A549 (cell line): ENCODE measurements around the gene MFNG. TPM values are rescaled to one million over a fixed set of nuclear protein-coding genes. Genes with fewer than 3 reads are reported as not detected.

ENCODE experiments used
- ATAC-seq, 2 experiments: fragments of 200-7000 bp in 1 of 2; fragments of >200 bp in 1 of 2; cut with Nextera tagmentation in 1 of 2; cut with Tn5 transposase in 1 of 2; 3 replicates each; pipeline versions ENCODE4 v1.8.0 to v1.9.1; 2018 to 2020; ENCODE audit warnings: mild to moderate bottlenecking in 1 of 2, moderate library complexity in 1 of 2
- CTCF ChIA-PET: fragments of 300-600 bp; sonication (Branson Sonifier 250); formaldehyde crosslinking; extraction: SDS; loops from one replicate; lab custom pipeline; 2021; ENCODE audit warnings: antibody characterized with exemption, inconsistent platforms; lab: Yijun Ruan, JAX
- POLR2A ChIA-PET: fragments of 350-600 bp; formaldehyde crosslinking; extraction: SDS; loops from one replicate; lab custom pipeline; 2021; ENCODE audit warnings: antibody characterized with exemption, inconsistent platforms; lab: Yijun Ruan, JAX
- DNase-seq, 2 experiments: peaks; one replicate each; pipeline versions ENCODE4 v3.0.0 to v3.0.0-alpha.2; 2011 to 2016; ENCODE audit warnings: low read depth in 1 of 2, low spot score in 1 of 2
- FAIRE-seq: peaks from 2 replicates; lab custom pipeline; 2011; peaks lifted over from hg19 to GRCh38; lab: Jason Lieb, UNC
- H3K27ac ChIP-seq, 2 experiments: fragments of >200 bp; sonication (Bioruptor Twin); formaldehyde crosslinking; 3 replicates each; pipeline ENCODE4 v1.5.1; 2016 to 2017
- H3K4me1 ChIP-seq: fragments of >200 bp; sonication (Bioruptor Twin); formaldehyde crosslinking; 3 replicates; pipeline ENCODE4 v1.6.1; 2016
- H3K4me2 ChIP-seq: fragments of >200 bp; sonication (Bioruptor Twin); formaldehyde crosslinking; 3 replicates; pipeline ENCODE4 v1.6.1; 2016
- H3K4me3 ChIP-seq: fragments of >200 bp; sonication (Bioruptor Twin); formaldehyde crosslinking; 3 replicates; pipeline ENCODE4 v1.5.1; 2016
- H3K9me3 ChIP-seq: fragments of >200 bp; sonication (Bioruptor Twin); formaldehyde crosslinking; 3 replicates; pipeline ENCODE4 v1.6.1; 2016
- CEBPB ChIP-seq, 2 experiments: fragments of >200 bp in 1 of 2; sonication (Bioruptor Twin) in 1 of 2; formaldehyde crosslinking in 1 of 2; IDR thresholded peaks; 2 replicates each; pipeline ENCODE4 v1.6.1; 2012 to 2016
- EP300 ChIP-seq, 2 experiments: fragments of >200 bp; sonication (Bioruptor Twin); formaldehyde crosslinking; IDR thresholded peaks; 2 replicates in 1 of 2; 3 replicates in 1 of 2; pipeline ENCODE4 v1.6.1; 2016 to 2017
- FOSB ChIP-seq: fragments of 250-450 bp; sonication (Bioruptor Pico); IDR thresholded peaks from 2 replicates; pipeline ENCODE4 v1.5.0; 2020; ENCODE audit warnings: mild to moderate bottlenecking, moderate library complexity
- FOSL2 ChIP-seq, 2 experiments: fragments of 450-650 bp in 1 of 2; fragments of >200 bp in 1 of 2; sonication (Bioruptor Twin) in 1 of 2; formaldehyde crosslinking; IDR thresholded peaks; 2 replicates each; pipeline versions ENCODE4 v1.5.0 to v1.6.1; 2016 to 2020; ENCODE audit warnings: mild to moderate bottlenecking in 1 of 2, moderate library complexity in 1 of 2
- GATA3 ChIP-seq: IDR thresholded peaks from 2 replicates; pipeline ENCODE4 v1.6.1; 2012; ENCODE audit warnings: borderline replicate concordance
- HOXA7 ChIP-seq: fragments of 250-450 bp; sonication (Bioruptor Pico); IDR thresholded peaks from 2 replicates; pipeline ENCODE4 v1.5.0; 2020; ENCODE audit warnings: mild to moderate bottlenecking, moderate library complexity
- HOXB5 ChIP-seq: fragments of 250-450 bp; sonication (Bioruptor Pico); IDR thresholded peaks from 2 replicates; pipeline ENCODE4 v1.5.0; 2020; ENCODE audit warnings: mild to moderate bottlenecking, moderate library complexity
- JUNB ChIP-seq: fragments of >200 bp; sonication (Bioruptor Twin); formaldehyde crosslinking; IDR thresholded peaks from 2 replicates; pipeline ENCODE4 v1.6.1; 2016
- KDM1A ChIP-seq: fragments of 200-600 bp; sonication (generic); IDR thresholded peaks from 2 replicates; pipeline ENCODE4 v1.6.1; 2016; ENCODE audit warnings: low read depth, mild to moderate bottlenecking
- KDM5A ChIP-seq: fragments of 200-600 bp; sonication (generic); IDR thresholded peaks from 2 replicates; pipeline ENCODE4 v1.6.1; 2016; ENCODE audit warnings: antibody characterized with exemption, mild to moderate bottlenecking
- POLR2A ChIP-seq: IDR thresholded peaks from 2 replicates; pipeline ENCODE4 v1.6.1; 2012; ENCODE audit warnings: mild to moderate bottlenecking, low read length
- POLR2AphosphoS2 ChIP-seq: conservative IDR thresholded peaks from 2 replicates; pipeline ENCODE4 v1.6.1; 2012; ENCODE audit warnings: low read length, improper control_type of control experiment, inconsistent platforms
- RAD21 ChIP-seq, 2 experiments: fragments of >200 bp in 1 of 2; sonication (Bioruptor Twin) in 1 of 2; formaldehyde crosslinking in 1 of 2; IDR thresholded peaks in 1 of 2; conservative IDR thresholded peaks in 1 of 2; 2 replicates in 1 of 2; 3 replicates in 1 of 2; pipeline ENCODE4 v1.6.1; 2012 to 2018; ENCODE audit warnings: inconsistent platforms in 1 of 2
- RNF2 ChIP-seq: fragments of 200-600 bp; sonication (generic); IDR thresholded peaks from 2 replicates; pipeline ENCODE4 v1.6.1; 2016; ENCODE audit warnings: low read depth, mild to moderate bottlenecking, antibody characterized with exemption, moderate library complexity, borderline replicate concordance
- SREBF2 ChIP-seq: fragments of 450-650 bp; IDR thresholded peaks from 2 replicates; pipeline ENCODE4 v1.6.1; 2014; ENCODE audit warnings: mild to moderate bottlenecking, moderate library complexity
- TFCP2L1 ChIP-seq: fragments of 250-450 bp; sonication (Bioruptor Pico); IDR thresholded peaks from 2 replicates; pipeline ENCODE4 v1.5.0; 2021; ENCODE audit warnings: mild to moderate bottlenecking
- ZC3H11A ChIP-seq: fragments of 450-650 bp; IDR thresholded peaks from 2 replicates; pipeline ENCODE4 v1.6.1; 2014; ENCODE audit warnings: antibody characterized with exemption, mild to moderate bottlenecking
- ZFP36 ChIP-seq: fragments of 450-650 bp; IDR thresholded peaks from 2 replicates; pipeline ENCODE4 v1.6.1; 2014; ENCODE audit warnings: borderline replicate concordance; ENCODE audit not compliant: partially characterized antibody
- ZNF302 ChIP-seq: fragments of 250-450 bp; sonication (Bioruptor Pico); IDR thresholded peaks from 2 replicates; pipeline ENCODE4 v1.9.0; 2021; ENCODE audit warnings: inconsistent platforms, mild to moderate bottlenecking, moderate library complexity
- ZSCAN20 ChIP-seq: fragments of 250-450 bp; sonication (Bioruptor Pico); IDR thresholded peaks from 2 replicates; pipeline ENCODE4 v1.8.0; 2022; ENCODE audit warnings: mild to moderate bottlenecking, moderate library complexity
- WGBS: methylation state at CpG from one replicate; pipeline ENCODE4 v1.1.6; 2017; ENCODE audit errors: missing lambda C conversion rate; 5-methylcytosine and 5-hydroxymethylcytosine counted together
- polyA plus RNA-seq, 4 experiments: library from polyadenylated mRNA; depleted of rRNA in 3 of 4; stranded (reverse); fragments of >200 nt; fragmentation: RNase III in 1 of 4; extraction: RNeasy Plus Mini Kit Qiagen cat#74134 plus additional on column Dnase treatment in 1 of 4; gene quantifications; 2 replicates in 3 of 4; 3 replicates in 1 of 4; pipeline ENCODE4 v1.2.3, GENCODE V29; 2011 to 2017
- TF ChIP-seq, protein P1 (sequence below): fragments of 250-450 bp; sonication (Bioruptor Pico); IDR thresholded peaks from 2 replicates; pipeline ENCODE4 v1.5.0; 2021; ENCODE audit warnings: mild to moderate bottlenecking, moderate library complexity, borderline replicate concordance
- TF ChIP-seq, protein P2 (sequence below): fragments of 200-600 bp; sonication (generic); IDR thresholded peaks from 2 replicates; pipeline ENCODE4 v1.6.1; 2016; ENCODE audit warnings: antibody characterized with exemption, mild to moderate bottlenecking, moderate library complexity
- TF ChIP-seq, protein P3 (sequence below): fragments of 450-650 bp; IDR thresholded peaks from 2 replicates; pipeline ENCODE4 v1.6.1; 2014; ENCODE audit warnings: antibody characterized with exemption
- TF ChIP-seq, protein P4 (sequence below): fragments of 150-350 bp; IDR thresholded peaks from 2 replicates; pipeline ENCODE4 v1.6.1; 2014; ENCODE audit warnings: low read depth, mild to moderate bottlenecking, low read length
- TF ChIP-seq, protein P5 (sequence below): fragments of >200 bp; sonication (Bioruptor Twin); formaldehyde crosslinking; IDR thresholded peaks from 2 replicates; pipeline ENCODE4 v1.6.1; 2016

MFNG gene
- polyA plus RNA-seq, 2 of the 4 experiments (the other 2 are of a cell fraction) = 1.2 to 1.8 TPM

DNA sequence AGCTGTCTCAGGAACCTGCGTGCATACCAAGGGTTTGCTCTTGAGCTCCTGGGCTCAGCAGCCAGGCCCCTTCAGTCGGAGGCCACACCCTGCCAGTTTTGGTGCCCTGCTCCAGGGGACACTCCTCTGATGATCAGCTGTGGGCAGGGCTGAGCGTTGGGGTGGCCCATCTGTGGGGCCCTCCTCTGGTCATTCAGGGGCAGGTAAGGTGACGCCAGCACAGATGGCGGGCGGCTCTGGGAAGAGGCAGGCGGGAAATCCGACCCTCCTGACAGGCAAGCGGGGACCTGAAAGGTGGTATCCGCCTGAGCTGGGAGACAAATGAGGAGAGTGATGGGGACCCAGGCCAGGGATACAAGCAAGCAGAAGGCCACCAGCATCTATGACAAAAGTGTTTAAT lies 3.8 kb upstream of the MFNG start (continued):
- TF ChIP-seq FOSB (CRISPR knock-in tag) (no peak), RNF2 (no peak), TFCP2L1 (CRISPR knock-in tag) (no peak), SREBF2 (no peak), POLR2A (no peak), RAD21 (conservative IDR thresholded peaks at IDR 0.05 in 1 of 2, IDR thresholded peaks at IDR 0.05 in 1 of 2) (no peak)
- TF ChIP-seq, protein P1, sequence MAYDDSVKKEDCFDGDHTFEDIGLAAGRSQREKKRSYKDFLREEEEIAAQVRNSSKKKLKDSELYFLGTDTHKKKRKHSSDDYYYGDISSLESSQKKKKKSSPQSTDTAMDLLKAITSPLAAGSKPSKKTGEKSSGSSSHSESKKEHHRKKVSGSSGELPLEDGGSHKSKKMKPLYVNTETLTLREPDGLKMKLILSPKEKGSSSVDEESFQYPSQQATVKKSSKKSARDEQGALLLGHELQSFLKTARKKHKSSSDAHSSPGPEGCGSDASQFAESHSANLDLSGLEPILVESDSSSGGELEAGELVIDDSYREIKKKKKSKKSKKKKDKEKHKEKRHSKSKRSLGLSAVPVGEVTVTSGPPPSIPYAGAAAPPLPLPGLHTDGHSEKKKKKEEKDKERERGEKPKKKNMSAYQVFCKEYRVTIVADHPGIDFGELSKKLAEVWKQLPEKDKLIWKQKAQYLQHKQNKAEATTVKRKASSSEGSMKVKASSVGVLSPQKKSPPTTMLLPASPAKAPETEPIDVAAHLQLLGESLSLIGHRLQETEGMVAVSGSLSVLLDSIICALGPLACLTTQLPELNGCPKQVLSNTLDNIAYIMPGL = no peak

DNA sequence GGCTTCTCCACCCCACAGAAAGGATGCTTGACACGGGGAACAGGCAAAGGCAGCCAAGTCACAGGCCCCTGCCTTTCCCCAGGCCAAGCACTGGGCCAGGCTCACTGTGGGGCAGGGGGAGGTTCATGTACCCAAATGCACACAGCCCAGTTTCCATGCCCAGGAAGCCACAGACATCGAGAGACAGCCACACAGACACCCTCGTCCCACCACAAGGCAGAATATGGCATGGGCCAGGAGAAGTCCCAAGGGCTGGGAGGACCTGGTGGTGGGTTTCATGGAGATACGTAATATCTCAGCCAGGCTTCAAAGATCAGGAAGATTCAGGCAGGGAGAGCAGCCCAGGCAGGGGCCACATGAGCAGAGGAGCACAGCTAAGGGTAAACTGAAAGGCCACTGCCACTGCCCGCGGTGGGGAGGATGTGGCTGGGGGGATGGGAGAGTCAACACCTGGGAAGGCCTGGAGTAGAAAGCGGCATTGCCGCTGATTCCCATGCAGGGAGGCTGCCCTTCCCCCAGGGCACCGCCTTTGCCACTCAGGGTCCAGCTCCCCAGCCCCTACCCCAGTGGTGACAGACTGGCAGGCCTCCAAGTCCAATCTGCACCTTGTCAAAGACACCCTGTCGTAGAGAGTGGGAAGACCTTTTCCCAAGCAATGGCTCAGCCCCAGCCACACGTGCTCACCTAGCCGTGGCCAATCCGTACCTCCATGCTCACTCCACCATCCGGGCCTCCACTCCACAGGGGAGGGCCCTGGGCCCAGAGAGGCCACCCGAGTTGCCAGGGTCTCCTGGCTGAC lies 2.4 kb upstream of the MFNG start:
- Histone ChIP-seq H3K27ac (no peak overlapping the region), H3K4me1 (peaks cover 36% of the 10 kb centered on the region), H3K4me2 (no peak overlapping the region), H3K4me3 (no peak overlapping the region), H3K9me3 (no peaks in the 10 kb centered on the region)
- POLR2A ChIA-PET = no interaction called here
- DNase-seq (no peak), FAIRE-seq (no peak), ATAC-seq (no peak)
- no peak for TF ChIP-seq KDM1A
- TF ChIP-seq GATA3 = no peak
- TF ChIP-seq CEBPB (IDR thresholded peaks at IDR 0.05) = no peak
- TF ChIP-seq, protein P2, sequence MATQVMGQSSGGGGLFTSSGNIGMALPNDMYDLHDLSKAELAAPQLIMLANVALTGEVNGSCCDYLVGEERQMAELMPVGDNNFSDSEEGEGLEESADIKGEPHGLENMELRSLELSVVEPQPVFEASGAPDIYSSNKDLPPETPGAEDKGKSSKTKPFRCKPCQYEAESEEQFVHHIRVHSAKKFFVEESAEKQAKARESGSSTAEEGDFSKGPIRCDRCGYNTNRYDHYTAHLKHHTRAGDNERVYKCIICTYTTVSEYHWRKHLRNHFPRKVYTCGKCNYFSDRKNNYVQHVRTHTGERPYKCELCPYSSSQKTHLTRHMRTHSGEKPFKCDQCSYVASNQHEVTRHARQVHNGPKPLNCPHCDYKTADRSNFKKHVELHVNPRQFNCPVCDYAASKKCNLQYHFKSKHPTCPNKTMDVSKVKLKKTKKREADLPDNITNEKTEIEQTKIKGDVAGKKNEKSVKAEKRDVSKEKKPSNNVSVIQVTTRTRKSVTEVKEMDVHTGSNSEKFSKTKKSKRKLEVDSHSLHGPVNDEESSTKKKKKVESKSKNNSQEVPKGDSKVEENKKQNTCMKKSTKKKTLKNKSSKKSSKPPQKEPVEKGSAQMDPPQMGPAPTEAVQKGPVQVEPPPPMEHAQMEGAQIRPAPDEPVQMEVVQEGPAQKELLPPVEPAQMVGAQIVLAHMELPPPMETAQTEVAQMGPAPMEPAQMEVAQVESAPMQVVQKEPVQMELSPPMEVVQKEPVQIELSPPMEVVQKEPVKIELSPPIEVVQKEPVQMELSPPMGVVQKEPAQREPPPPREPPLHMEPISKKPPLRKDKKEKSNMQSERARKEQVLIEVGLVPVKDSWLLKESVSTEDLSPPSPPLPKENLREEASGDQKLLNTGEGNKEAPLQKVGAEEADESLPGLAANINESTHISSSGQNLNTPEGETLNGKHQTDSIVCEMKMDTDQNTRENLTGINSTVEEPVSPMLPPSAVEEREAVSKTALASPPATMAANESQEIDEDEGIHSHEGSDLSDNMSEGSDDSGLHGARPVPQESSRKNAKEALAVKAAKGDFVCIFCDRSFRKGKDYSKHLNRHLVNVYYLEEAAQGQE = no peak
- TF ChIP-seq ZC3H11A = no peak
- TF ChIP-seq ZFP36 = no peak
- TF ChIP-seq POLR2AphosphoS2 = no peak
- CTCF ChIA-PET = interaction anchor here (0.9 to 2.0 kb wide), 5 partner anchors 16 to 118 kb away, joined by 3 to 8 read pairs (median 3); no protein-coding TSS in a partner anchor
- WGBS = 91% methylated on average over 11 of the region's 15 CpGs

DNA sequence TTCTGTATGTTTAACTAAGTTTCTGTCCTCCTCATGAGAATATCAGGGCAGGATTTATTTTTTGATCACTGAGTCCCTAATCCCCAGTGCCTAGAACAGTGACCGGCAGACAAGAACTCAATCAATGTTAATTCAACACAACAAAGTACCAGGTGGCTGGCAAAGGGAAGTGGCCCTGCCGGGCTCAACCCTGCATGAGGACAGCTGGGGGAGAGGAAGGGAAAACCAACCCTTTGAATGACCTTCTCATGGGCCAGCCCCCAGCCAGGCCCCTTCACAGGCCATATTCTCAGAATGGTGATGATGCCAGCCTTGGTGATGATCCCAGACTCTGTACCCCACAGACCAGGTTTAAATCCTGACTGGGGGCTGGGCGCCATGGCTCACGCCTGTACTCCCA lies 1.4 kb upstream of the MFNG start:
- FAIRE-seq (no peak), ATAC-seq (no peak), DNase-seq (no peak)
- H3K9me3 ChIP-seq = no peaks in the 10 kb centered on the region
- peaks cover 30% of the 10 kb centered on the region for H3K4me1 ChIP-seq
- POLR2A ChIA-PET = no interaction called here
- H3K4me3 ChIP-seq = no peak overlapping the region
- no peak overlapping the region for H3K27ac ChIP-seq
- H3K4me2 ChIP-seq = no peak overlapping the region
- CTCF ChIA-PET = interaction anchor here (1.5 kb wide), 1 partner anchor 10 kb away, joined by 7 read pairs; no protein-coding TSS in a partner anchor
- 100% methylated on average over 1 of the region's 4 CpGs for WGBS
- TF ChIP-seq HOXA7 (CRISPR knock-in tag) (no peak), FOSL2 (IDR thresholded peaks at IDR 0.05) (no peak), FOSL2 (CRISPR knock-in tag; IDR thresholded peaks at IDR 0.05) (no peak), ZSCAN20 (CRISPR knock-in tag) (no peak), ZNF302 (CRISPR knock-in tag) (no peak), JUNB (no peak), CEBPB (IDR thresholded peaks at IDR 0.05) (no peak), RAD21 (conservative IDR thresholded peaks at IDR 0.05 in 1 of 2, IDR thresholded peaks at IDR 0.05 in 1 of 2) (no peak), TFCP2L1 (CRISPR knock-in tag) (no peak), ZC3H11A (no peak), EP300 (IDR thresholded peaks at IDR 0.05) (no peak), HOXB5 (CRISPR knock-in tag) (no peak), KDM5A (no peak)
- TF ChIP-seq, protein P3, sequence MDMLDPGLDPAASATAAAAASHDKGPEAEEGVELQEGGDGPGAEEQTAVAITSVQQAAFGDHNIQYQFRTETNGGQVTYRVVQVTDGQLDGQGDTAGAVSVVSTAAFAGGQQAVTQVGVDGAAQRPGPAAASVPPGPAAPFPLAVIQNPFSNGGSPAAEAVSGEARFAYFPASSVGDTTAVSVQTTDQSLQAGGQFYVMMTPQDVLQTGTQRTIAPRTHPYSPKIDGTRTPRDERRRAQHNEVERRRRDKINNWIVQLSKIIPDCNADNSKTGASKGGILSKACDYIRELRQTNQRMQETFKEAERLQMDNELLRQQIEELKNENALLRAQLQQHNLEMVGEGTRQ = no peak
- TF ChIP-seq, protein P1 = no peak
- TF ChIP-seq, protein P4, sequence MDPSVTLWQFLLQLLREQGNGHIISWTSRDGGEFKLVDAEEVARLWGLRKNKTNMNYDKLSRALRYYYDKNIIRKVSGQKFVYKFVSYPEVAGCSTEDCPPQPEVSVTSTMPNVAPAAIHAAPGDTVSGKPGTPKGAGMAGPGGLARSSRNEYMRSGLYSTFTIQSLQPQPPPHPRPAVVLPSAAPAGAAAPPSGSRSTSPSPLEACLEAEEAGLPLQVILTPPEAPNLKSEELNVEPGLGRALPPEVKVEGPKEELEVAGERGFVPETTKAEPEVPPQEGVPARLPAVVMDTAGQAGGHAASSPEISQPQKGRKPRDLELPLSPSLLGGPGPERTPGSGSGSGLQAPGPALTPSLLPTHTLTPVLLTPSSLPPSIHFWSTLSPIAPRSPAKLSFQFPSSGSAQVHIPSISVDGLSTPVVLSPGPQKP = no peak
- TF ChIP-seq, protein P5, sequence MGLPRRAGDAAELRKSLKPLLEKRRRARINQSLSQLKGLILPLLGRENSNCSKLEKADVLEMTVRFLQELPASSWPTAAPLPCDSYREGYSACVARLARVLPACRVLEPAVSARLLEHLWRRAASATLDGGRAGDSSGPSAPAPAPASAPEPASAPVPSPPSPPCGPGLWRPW = no peak
